HEK293T (cell line): ENCODE measurements around the gene MED15.

Experiments
- CTCF ChIA-PET: fragments of 350-600 bp; formaldehyde crosslinking; extraction: SDS; loops from one replicate; lab custom pipeline; 2021; ENCODE audit warnings: antibody characterized with exemption, inconsistent platforms; lab: Yijun Ruan, JAX
- POLR2A ChIA-PET: fragments of 350-600 bp; formaldehyde crosslinking; extraction: SDS; loops from one replicate; lab custom pipeline; 2020; ENCODE audit warnings: antibody characterized with exemption, inconsistent platforms; lab: Yijun Ruan, JAX
- DNase-seq: peaks from one replicate; pipeline ENCODE4 v3.0.0; 2012; ENCODE audit warnings: mixed read lengths; ENCODE audit errors: extremely low spot score
- ARNT ChIP-seq: fragments of 450-650 bp; IDR thresholded peaks from 2 replicates; pipeline ENCODE4 v1.6.1; 2017; ENCODE audit warnings: mild to moderate bottlenecking
- BHLHE40 ChIP-seq: fragments of 450-650 bp; IDR thresholded peaks from 2 replicates; pipeline ENCODE4 v1.6.1; 2016; ENCODE audit warnings: mild to moderate bottlenecking, moderate library complexity, borderline replicate concordance
- CTBP1 ChIP-seq: fragments of 450-650 bp; IDR thresholded peaks from 2 replicates; pipeline ENCODE4 v1.6.1; 2016; ENCODE audit warnings: borderline replicate concordance
- ELF4 ChIP-seq: fragments of 450-650 bp; IDR thresholded peaks from 2 replicates; pipeline ENCODE4 v1.6.1; 2017; ENCODE audit warnings: antibody characterized with exemption
- FOXA1 ChIP-seq: fragments of 450-650 bp; IDR thresholded peaks from 2 replicates; pipeline ENCODE4 v1.6.1; 2016; ENCODE audit warnings: mild to moderate bottlenecking
- FOXK2 ChIP-seq: fragments of 450-650 bp; IDR thresholded peaks from 2 replicates; pipeline ENCODE4 v1.6.1; 2016; ENCODE audit warnings: mild to moderate bottlenecking
- FOXM1 ChIP-seq: fragments of 450-650 bp; IDR thresholded peaks from 2 replicates; pipeline ENCODE4 v1.6.1; 2017; ENCODE audit warnings: mild to moderate bottlenecking, borderline replicate concordance
- HDGF ChIP-seq: fragments of 450-650 bp; IDR thresholded peaks from 2 replicates; pipeline ENCODE4 v1.6.1; 2017; ENCODE audit warnings: antibody characterized with exemption, borderline replicate concordance
- L3MBTL2 ChIP-seq: fragments of 450-650 bp; conservative IDR thresholded peaks from 2 replicates; pipeline ENCODE4 v1.6.1; 2016; ENCODE audit warnings: mild to moderate bottlenecking
- LEF1 ChIP-seq: fragments of 450-650 bp; IDR thresholded peaks from 2 replicates; pipeline ENCODE4 v1.6.1; 2017; ENCODE audit warnings: mild to moderate bottlenecking, borderline replicate concordance
- NFRKB ChIP-seq: fragments of 450-650 bp; IDR thresholded peaks from 2 replicates; pipeline ENCODE4 v1.6.1; 2016; ENCODE audit warnings: mild to moderate bottlenecking, moderate library complexity
- SP1 ChIP-seq: fragments of 450-650 bp; IDR thresholded peaks from 2 replicates; pipeline ENCODE4 v1.6.1; 2017
- SUZ12 ChIP-seq: fragments of 450-650 bp; IDR thresholded peaks from 2 replicates; pipeline ENCODE4 v1.6.1; 2016; ENCODE audit warnings: mild to moderate bottlenecking
- TARDBP ChIP-seq: fragments of 450-650 bp; IDR thresholded peaks from 2 replicates; pipeline ENCODE4 v1.6.1; 2016
- ZNF384 ChIP-seq: fragments of 450-650 bp; IDR thresholded peaks from 2 replicates; pipeline ENCODE4 v1.6.1; 2016
- TF ChIP-seq, protein P1 (sequence below): fragments of 450-650 bp; IDR thresholded peaks from 2 replicates; pipeline ENCODE4 v1.6.1; 2016

Gene MED15

DNA sequence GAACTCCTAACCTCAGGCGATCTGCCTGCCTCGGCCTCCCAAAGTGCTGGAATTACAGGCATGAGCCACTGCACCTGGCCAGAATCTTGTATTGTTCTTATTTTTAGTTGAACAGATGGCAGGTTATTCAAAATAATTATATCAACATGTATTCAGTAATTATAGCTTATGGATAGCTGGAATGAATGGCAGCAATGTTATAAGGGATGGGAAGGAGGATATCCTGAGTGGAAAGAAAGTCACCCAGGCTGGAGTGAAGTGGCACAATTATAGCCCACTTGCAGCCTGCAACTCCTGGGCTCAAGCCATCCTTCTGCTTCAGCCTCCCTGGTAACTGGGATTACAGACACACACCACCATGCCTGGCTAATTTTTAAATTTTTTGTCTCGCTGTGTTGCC is 88.1 kb downstream of the MED15 start:
- no peak for DNase-seq
- TF ChIP-seq TARDBP (no peak), FOXA1 (no peak), CTBP1 (no peak), BHLHE40 (no peak), NFRKB (no peak), L3MBTL2 (no peak), ARNT (no peak), ZNF384 (no peak)
- ChIA-PET CTCF (no interaction called here), POLR2A (no interaction called here)

DNA sequence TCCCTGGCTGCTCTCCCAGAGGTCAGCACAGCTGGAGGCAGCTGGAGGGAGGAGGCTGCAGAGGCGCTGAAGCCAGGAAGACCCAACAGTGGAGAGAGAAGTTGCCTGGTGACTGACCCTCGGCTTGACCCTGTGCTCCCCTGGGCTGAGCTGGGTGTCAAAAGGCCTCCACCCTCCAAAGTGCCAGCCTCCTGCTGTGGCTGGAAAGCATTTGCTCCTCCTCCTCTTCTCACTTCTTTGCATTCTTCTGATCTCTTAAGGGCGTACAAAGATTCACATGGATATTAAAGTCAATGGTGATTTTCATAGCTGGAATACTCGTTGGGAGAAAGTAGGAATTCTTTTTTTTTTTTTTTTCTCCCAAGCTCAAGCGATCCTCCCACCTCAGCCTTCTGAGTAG is 91.7 kb downstream of the MED15 start:
- ChIA-PET CTCF (no interaction called here), POLR2A (no interaction called here)
- TF ChIP-seq BHLHE40 (no peak), TARDBP (no peak), L3MBTL2 (no peak), CTBP1 (no peak), ZNF384 (no peak), FOXA1 (no peak), FOXM1 (no peak), FOXK2 (no peak), SUZ12 (no peak), ELF4 (no peak)
- TF ChIP-seq, protein P1, sequence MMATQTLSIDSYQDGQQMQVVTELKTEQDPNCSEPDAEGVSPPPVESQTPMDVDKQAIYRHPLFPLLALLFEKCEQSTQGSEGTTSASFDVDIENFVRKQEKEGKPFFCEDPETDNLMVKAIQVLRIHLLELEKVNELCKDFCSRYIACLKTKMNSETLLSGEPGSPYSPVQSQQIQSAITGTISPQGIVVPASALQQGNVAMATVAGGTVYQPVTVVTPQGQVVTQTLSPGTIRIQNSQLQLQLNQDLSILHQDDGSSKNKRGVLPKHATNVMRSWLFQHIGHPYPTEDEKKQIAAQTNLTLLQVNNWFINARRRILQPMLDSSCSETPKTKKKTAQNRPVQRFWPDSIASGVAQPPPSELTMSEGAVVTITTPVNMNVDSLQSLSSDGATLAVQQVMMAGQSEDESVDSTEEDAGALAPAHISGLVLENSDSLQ: no peak
- no peak for DNase-seq

DNA sequence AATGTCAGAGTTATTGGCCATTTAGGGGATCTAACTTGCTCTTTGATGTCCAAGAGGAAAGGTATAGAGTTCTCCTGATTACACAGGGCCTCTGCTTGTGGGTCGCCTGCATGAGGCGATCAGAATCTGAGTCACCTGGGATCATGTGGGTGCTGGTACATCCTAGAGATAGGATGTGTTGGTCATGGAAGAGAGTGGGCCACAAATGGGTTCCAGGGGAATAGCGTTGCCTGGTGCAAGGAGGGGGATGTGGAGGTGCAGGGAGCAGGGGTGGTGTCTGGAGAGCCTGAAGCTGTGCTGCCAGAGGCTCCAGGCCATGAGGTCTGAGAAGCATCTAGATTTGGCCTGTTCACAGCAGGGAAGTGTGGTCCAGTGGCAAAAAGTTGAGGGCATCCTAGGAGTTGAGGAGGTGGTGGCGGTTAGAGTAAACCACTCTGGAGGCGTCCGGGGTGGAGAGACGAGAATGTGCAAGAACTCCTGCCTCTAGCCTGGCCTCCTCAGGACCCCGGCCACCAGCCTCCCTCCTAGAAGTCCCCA is 92.8 kb downstream of the MED15 start:
- CTCF ChIA-PET: no interaction called here
- DNase-seq: no peak
- TF ChIP-seq ELF4 (no peak), L3MBTL2 (no peak), BHLHE40 (no peak), FOXA1 (no peak), ZNF384 (no peak), SP1 (no peak)
- TF ChIP-seq, protein P1: no peak
- POLR2A ChIA-PET: no interaction called here

DNA sequence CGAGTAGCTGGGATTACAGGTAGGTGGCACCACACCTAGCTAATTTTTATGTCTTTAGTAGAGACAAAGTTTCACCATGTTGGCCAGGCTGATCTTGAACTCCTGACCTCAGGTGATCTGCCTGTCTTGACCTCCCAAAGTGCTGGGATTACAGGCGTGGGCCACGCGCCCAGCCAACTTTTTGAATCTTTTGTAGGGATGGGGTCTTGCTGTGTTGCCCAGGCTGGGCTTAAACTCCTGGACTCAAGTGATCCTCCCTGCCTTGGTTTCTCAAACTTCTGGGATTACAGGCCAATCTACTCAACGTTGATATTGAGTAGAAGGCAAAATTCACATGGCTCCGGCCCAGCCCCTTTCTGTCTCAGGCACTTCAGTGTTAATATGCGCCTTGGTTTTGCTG is 93.9 kb downstream of the MED15 start:
- TF ChIP-seq ARNT (no peak), NFRKB (no peak), TARDBP (no peak), HDGF (no peak), SUZ12 (no peak), FOXM1 (no peak), SP1 (no peak), BHLHE40 (no peak), FOXK2 (no peak), FOXA1 (no peak), L3MBTL2 (no peak), LEF1 (no peak), ELF4 (no peak), CTBP1 (no peak), ZNF384 (no peak)
- TF ChIP-seq, protein P1: no peak
- POLR2A ChIA-PET: interaction anchor here (0.7 kb wide), 1 partner anchor 206 kb away, joined by 3 read pairs; no protein-coding TSS in a partner anchor
- no peak for DNase-seq
- CTCF ChIA-PET: interaction anchor here (0.6 kb wide), 1 partner anchor 183 kb away, joined by 5 read pairs; no protein-coding TSS in a partner anchor

DNA sequence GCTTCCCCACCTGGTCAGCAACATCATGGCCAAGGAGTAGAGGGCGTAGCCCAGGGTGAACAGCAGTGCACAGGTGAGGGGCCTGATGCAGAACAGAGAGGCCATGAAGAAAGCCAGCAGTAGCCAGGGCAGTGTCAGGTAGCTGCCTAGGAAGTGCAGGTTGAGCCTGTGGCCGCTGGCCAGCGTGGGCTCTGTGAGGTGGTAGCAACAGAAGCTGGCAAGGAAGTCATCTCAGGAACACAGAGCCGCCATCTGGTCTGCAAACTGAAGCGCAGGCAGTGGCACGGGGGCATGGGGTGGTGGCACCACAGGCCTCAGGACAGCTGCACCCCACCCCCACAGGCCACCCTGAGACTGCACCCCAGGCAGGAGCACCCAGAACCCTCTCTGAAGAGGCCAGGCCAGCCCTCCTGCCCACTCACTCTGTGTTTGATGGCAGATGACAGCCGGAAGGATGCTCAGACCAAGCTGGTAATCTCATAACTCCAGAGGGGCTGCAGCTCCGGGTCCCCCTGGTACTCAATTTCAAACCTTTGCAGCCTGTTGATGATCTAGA is 95.3 kb downstream of the MED15 start:
- ChIA-PET CTCF (interaction anchor here (1.9 kb wide), 1 partner anchor 38 kb away, joined by 4 read pairs; no protein-coding TSS in a partner anchor), POLR2A (no interaction called here)
- DNase-seq: no peak
- TF ChIP-seq FOXA1: no peak
- no peak for TF ChIP-seq CTBP1
- no peak for TF ChIP-seq SP1
- TF ChIP-seq L3MBTL2: no peak
- TF ChIP-seq ELF4: no peak
- TF ChIP-seq BHLHE40: no peak
- TF ChIP-seq FOXM1: no peak
- no peak for TF ChIP-seq ZNF384
- TF ChIP-seq ARNT: no peak
- TF ChIP-seq NFRKB: no peak
- TF ChIP-seq TARDBP: no peak
- no peak for TF ChIP-seq LEF1
- no peak for TF ChIP-seq FOXK2
- no peak for TF ChIP-seq HDGF
- no peak for TF ChIP-seq SUZ12
- TF ChIP-seq, protein P1: no peak
